Endothelial cell of umbilical vein (primary cell): ENCODE results near the gene LILRB3. TPM values are rescaled to one million over a fixed set of nuclear protein-coding genes. Genes with fewer than 3 reads are reported as not detected.

Experiments
- BruUV-seq: library from RNA; stranded (reverse); fragments of 400-500 nt; replicated peaks from 2 replicates; lab custom pipeline; 2021; lab: Mats Ljungman, UMichigan
- CTCF ChIA-PET: fragments of 300-600, 350-600 bp; sonication (Branson Sonifier 250); formaldehyde crosslinking; loops from one replicate; lab custom pipeline; 2021; ENCODE audit warnings: antibody characterized with exemption, inconsistent platforms; lab: Charles Lee
- POLR2A ChIA-PET: fragments of 300-600, 350-600 bp; sonication (Branson Sonifier 250); formaldehyde crosslinking; loops from one replicate; lab custom pipeline; 2021; ENCODE audit warnings: antibody characterized with exemption, inconsistent platforms; lab: Charles Lee
- DNase-seq: peaks from one replicate; pipeline ENCODE4 v3.0.0-alpha.2; 2011; ENCODE audit warnings: low read depth, low spot score
- FAIRE-seq: peaks from 2 replicates; lab custom pipeline; 2011; peaks lifted over from hg19 to GRCh38; lab: Jason Lieb, UNC
- H2AFZ ChIP-seq: 2 replicates; pipeline ENCODE4 v1.6.0; 2012; ENCODE audit warnings: low read depth, low read length, control low read depth, inconsistent platforms
- H3K27ac ChIP-seq: 2 replicates; pipeline ENCODE4 v1.5.1; 2011; ENCODE audit warnings: low read depth, mild to moderate bottlenecking, control low read depth, low read length, moderate library complexity; ENCODE audit not compliant: insufficient read depth
- H3K27me3 ChIP-seq, 2 experiments: 2 replicates each; pipeline versions ENCODE4 v1.6.0 to v1.6.1; 2011; ENCODE audit warnings: low read length in 2 of 2, mixed read lengths in 1 of 2; ENCODE audit not compliant: control insufficient read depth in 2 of 2, insufficient read depth in 2 of 2
- H3K36me3 ChIP-seq, 2 experiments: 2 replicates in 1 of 2; 3 replicates in 1 of 2; pipeline ENCODE4 v1.5.1; 2011; ENCODE audit warnings: low read length in 2 of 2, mild to moderate bottlenecking in 1 of 2, moderate library complexity in 1 of 2; ENCODE audit not compliant: control insufficient read depth in 2 of 2, insufficient read depth in 2 of 2; ENCODE audit errors: extremely low read depth in 1 of 2
- H3K4me1 ChIP-seq: 3 replicates; pipeline ENCODE4 v1.5.1; 2011; ENCODE audit warnings: mild to moderate bottlenecking, low read length; ENCODE audit not compliant: control insufficient read depth, insufficient read depth; ENCODE audit errors: extremely low read depth
- H3K4me2 ChIP-seq: 2 replicates; pipeline ENCODE4 v1.6.1; 2011; ENCODE audit warnings: low read length, control low read depth, mixed read lengths; ENCODE audit not compliant: insufficient read depth
- H3K4me3 ChIP-seq, 3 experiments: fragments of 200-600 bp in 1 of 3; sonication (generic), shearing (Covaris generic) in 1 of 3; replicated peaks in 1 of 3; 2 replicates each; pipeline ENCODE4 v1.5.1; 2011 to 2016; ENCODE audit warnings: control low read depth in 3 of 3, low read length in 3 of 3, mild to moderate bottlenecking in 2 of 3, inconsistent platforms in 1 of 3, low read depth in 1 of 3, moderate library complexity in 1 of 3; ENCODE audit not compliant: insufficient read depth in 1 of 3
- H3K79me2 ChIP-seq: 2 replicates; pipeline ENCODE4 v1.6.0; 2012; ENCODE audit warnings: low read length, inconsistent platforms; ENCODE audit not compliant: control insufficient read depth, insufficient read depth
- H3K9ac ChIP-seq: replicated peaks from 2 replicates; pipeline ENCODE3; 2011; ENCODE audit warnings: low read length, control low read depth; ENCODE audit not compliant: insufficient read depth; ENCODE audit errors: extremely low read depth
- H3K9me1 ChIP-seq: replicated peaks from 3 replicates; pipeline ENCODE4 v1.6.0; 2011; ENCODE audit warnings: mild to moderate bottlenecking, low read length; ENCODE audit not compliant: control insufficient read depth, insufficient read depth; ENCODE audit errors: extremely low read depth
- H3K9me3 ChIP-seq: replicated peaks from 2 replicates; pipeline ENCODE4 v1.5.1; 2012; ENCODE audit warnings: low read length, inconsistent platforms; ENCODE audit not compliant: control insufficient read depth, insufficient read depth
- H4K20me1 ChIP-seq: replicated peaks from 2 replicates; pipeline ENCODE3; 2011; ENCODE audit warnings: mild to moderate bottlenecking, low read length; ENCODE audit not compliant: control insufficient read depth, insufficient read depth; ENCODE audit errors: extremely low read depth
- CTCF ChIP-seq, 2 donors: IDR thresholded peaks; 1 replicate in 1 of 2; 2 replicates in 1 of 2; pipeline ENCODE4 v1.5.1; 2011; ENCODE audit warnings: low read length in 2 of 2, mild to moderate bottlenecking in 2 of 2, moderate library complexity in 2 of 2, control low read depth in 1 of 2, inconsistent platforms in 1 of 2, low read depth in 1 of 2; ENCODE audit not compliant: insufficient read depth in 1 of 2; ENCODE audit errors: extremely low read depth in 1 of 2
- EZH2 ChIP-seq: IDR thresholded peaks from 2 replicates; pipeline ENCODE4 v1.6.1; 2012; ENCODE audit warnings: borderline replicate concordance, low read depth, mild to moderate bottlenecking, moderate library complexity, low read length, inconsistent platforms; ENCODE audit not compliant: severe bottlenecking
- FOS ChIP-seq: IDR thresholded peaks from 2 replicates; pipeline ENCODE4 v1.6.1; 2011; ENCODE audit warnings: mild to moderate bottlenecking, low read length, moderate library complexity, borderline replicate concordance; ENCODE audit not compliant: insufficient read depth
- GATA2 ChIP-seq: IDR thresholded peaks from 2 replicates; pipeline ENCODE4 v1.7.0; 2011; ENCODE audit warnings: low read depth, mild to moderate bottlenecking, moderate library complexity, mixed read lengths, low read length; ENCODE audit not compliant: insufficient read length, insufficient read depth
- JUN ChIP-seq: IDR thresholded peaks from 2 replicates; pipeline ENCODE4 v1.6.1; 2011; ENCODE audit warnings: borderline replicate concordance, low read depth; ENCODE audit not compliant: insufficient read length, insufficient read depth
- MAX ChIP-seq: IDR thresholded peaks from 2 replicates; pipeline ENCODE4 v1.6.1; 2011; ENCODE audit not compliant: insufficient read depth, insufficient read length
- MYC ChIP-seq: IDR thresholded peaks from one replicate; pipeline ENCODE4 v1.6.1; 2011; ENCODE audit warnings: mild to moderate bottlenecking, low read depth, low read length
- POLR2A ChIP-seq: IDR thresholded peaks from 2 replicates; pipeline ENCODE4 v1.6.1; 2012; ENCODE audit warnings: low read depth, mild to moderate bottlenecking, control low read depth, low read length
- POLR2AphosphoS5 ChIP-seq: IDR thresholded peaks from 2 replicates; pipeline ENCODE4 v1.6.1; 2012; ENCODE audit warnings: low read depth, mild to moderate bottlenecking, control low read depth, low read length, moderate library complexity; ENCODE audit not compliant: insufficient read depth
- dilution Hi-C: fragments of 300-500 bp; cut with MboI; formaldehyde crosslinking; loops from one replicate; pipeline ENCODE4 v1.15.0; 2019; ENCODE audit warnings: low sequenced_read_pairs; ENCODE audit not compliant: extremely low pct_ligation_motif_present
- intact Hi-C: fragments of 100-400 bp; cut with micrococcal nuclease; formaldehyde crosslinking; loops from one replicate; pipeline ENCODE4 v1.10.0; 2022
- polyA plus RNA-seq, 4 experiments: library from polyadenylated mRNA; depleted of rRNA in 3 of 4; stranded (reverse) in 3 of 4; unstranded in 1 of 4; fragments of >200 nt; gene quantifications; 2 replicates each; pipeline versions ENCODE4 v1.2.1 to v1.2.3, GENCODE V29; 2011 to 2012; ENCODE audit warnings: missing spikeins in 1 of 4
- total RNA-seq: library from RNA; stranded (reverse); gene quantifications from 2 replicates; pipeline ENCODE4 v1.2.3, GENCODE V29; 2021

LILRB3 gene
- total and polyA plus RNA-seq, 2 donors (not counting 3 experiments of a cell fraction or from before 2014, with no cell fraction given), result not detected

- ChIA-PET POLR2A (interaction anchor here (0.7 to 5.2 kb wide), 3 partner anchors 9 to 34 kb away, joined by 4 to 91 read pairs (median 5); partner anchors contain the start of gene RPS9), CTCF (interaction anchor here (1.4 to 2.7 kb wide), 6 partner anchors 9 to 74 kb away, joined by 3 to 15 read pairs (median 7); partner anchors contain the start of gene RPS9)
- Histone ChIP-seq H3K4me1 (peaks cover 16% of the 10 kb centered on the region), H4K20me1 (no peaks in the 10 kb centered on the region), H3K27me3 (no peaks in the 10 kb centered on the region), H3K27ac (peak overlapping the region; percentile 86), H3K9ac (peak overlapping the region; percentile 84), H3K36me3 (peaks cover 1 to 8% of the 10 kb centered on the region in 2 experiments), H3K9me3 (no peaks in the 10 kb centered on the region), H3K4me3 (peak overlapping the region; percentile 64 to 88 (median 78)), H3K9me1 (no peaks in the 10 kb centered on the region), H2AFZ (peak overlapping the region; percentile 92), H3K4me2 (peak overlapping the region; percentile 90), H3K79me2 (peaks cover 30% of the 10 kb centered on the region)
- intact Hi-C loops, result loop anchor here (2.0 kb wide), 2 partner anchors 271 to 279 kb away; partner anchors contain the start of gene LENG9
- DNase-seq, result no peak
- dilution Hi-C loops, result no loop called here
- no peak for FAIRE-seq
- TF ChIP-seq FOS (no peak), JUN (no peak), GATA2 (no peak), POLR2AphosphoS5 (no peak), EZH2 (no peak), POLR2A (no peak), CTCF (IDR thresholded peaks at IDR 0.05; ENCODE audit: extremely low read depth in 1 of 2, insufficient read depth in 1 of 2, low read depth in 1 of 2, low read length in 2 of 2) (no peak), MYC (no peak), MAX (no peak)
- BruUV-seq, result no TSS peak
These were observed 30.9 kb downstream of the LILRB3 start for GRCh38 chr19:54191811-54192453.
